NCI-H2196 treated with DMSO at 0.1 percent for 48 hours (cell line): ENCODE results near the gene KIZ.

Experiments
- DNase-seq: peaks from one replicate; lab custom pipeline; 2025; ENCODE audit not compliant: unreplicated experiment; lab: John Stamatoyannopoulos, UW

The KIZ gene

DNA sequence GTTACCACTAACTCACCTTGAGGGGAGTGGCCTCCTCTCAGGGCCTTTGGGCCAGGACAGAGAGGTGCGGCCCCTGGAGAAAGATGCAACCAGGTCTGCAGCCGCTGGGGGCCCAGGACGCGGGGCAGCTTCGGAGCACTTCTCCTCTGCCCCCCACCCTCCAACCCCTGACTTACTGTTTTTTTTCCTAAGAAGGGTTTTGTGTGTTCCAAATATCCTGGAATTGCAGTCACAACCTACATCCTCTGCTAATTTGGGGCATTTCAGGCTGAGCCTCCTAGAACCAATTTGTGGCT lies 21.5 kb upstream of the KIZ start:
- no peak for DNase-seq

GRCh38 chr20:21104921-21105320 lies 21.0 kb upstream of the KIZ start:
- DNase-seq = no peak

- no peak for DNase-seq
Measured at GRCh38 chr20:21105429-21106170, 20.3 kb upstream of the KIZ start.

- DNase-seq = no peak
Measured at GRCh38 chr20:21106171-21107017, 19.5 kb upstream of the KIZ start, which contains the start of gene LINC00237. TSS of gene LINC00237 (minus strand) at chr20:21106358.

GRCh38 chr20:21109144-21109543 lies 16.7 kb upstream of the KIZ start:
- DNase-seq = no peak

DNA sequence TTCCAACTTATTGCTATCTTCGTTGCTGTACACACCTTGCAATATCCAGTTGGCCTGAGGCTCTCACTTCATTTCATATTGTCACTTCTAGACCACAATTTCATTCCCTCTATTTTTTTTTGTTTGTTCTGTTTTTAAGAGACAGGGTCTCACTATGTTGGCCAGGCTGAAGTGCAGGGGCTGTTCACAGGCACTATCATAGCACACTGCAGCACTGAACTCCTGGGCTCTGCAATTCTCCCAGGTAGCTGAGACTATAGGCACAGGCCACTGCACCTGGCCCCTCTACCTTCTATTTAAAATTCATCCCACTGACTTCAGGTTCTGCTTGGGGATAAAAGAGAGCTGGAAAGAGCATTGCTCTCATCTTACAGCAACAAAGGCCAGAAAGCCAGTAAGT lies 15.1 kb upstream of the KIZ start:
- DNase-seq = no peak

GRCh38 chr20:21111416-21111815 lies 14.5 kb upstream of the KIZ start:
- no peak for DNase-seq

DNA sequence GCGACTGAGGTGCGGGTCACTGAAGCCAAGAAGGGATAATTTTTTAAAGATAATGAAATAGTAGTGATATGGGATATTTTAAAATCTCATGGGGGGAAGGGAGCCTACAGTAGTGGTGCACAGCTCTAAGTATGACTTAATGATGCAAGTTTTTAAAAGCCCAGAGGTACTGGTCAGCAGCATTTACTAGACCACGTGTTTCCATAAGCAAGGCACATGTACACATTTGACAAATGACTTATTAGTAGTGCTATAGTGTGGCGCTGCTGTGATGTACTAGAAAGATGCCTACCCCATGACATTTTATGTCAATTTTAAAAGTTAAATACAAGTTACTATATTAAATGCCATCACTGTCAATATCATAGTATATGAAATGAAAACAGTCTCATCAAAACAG lies 12.2 kb upstream of the KIZ start:
- DNase-seq = no peak

DNA sequence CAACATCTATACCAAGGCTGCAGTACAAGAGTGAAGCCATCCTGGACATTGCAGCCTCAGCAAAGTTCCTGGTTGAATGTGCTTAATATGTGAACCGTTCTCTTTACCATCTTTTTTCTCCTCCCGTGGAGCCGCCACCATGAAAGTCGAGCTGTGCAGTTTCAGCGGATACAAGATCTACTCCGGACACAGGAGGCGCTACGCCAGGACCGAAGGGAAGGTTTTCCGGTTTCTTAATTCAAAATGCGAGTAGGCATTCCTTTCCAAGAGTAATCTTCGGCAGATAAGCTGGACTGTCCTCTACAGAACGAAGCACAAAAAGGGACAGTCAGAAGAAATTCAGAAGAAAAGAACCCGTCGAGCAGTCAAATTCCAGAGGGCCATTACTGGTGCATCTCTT lies 11.3 kb upstream of the KIZ start:
- DNase-seq = no peak

- DNase-seq = no peak
Measured at GRCh38 chr20:21117521-21117920, 8.4 kb upstream of the KIZ start.

- DNase-seq = no peak
Measured at GRCh38 chr20:21118138-21118537, 7.7 kb upstream of the KIZ start.

DNA sequence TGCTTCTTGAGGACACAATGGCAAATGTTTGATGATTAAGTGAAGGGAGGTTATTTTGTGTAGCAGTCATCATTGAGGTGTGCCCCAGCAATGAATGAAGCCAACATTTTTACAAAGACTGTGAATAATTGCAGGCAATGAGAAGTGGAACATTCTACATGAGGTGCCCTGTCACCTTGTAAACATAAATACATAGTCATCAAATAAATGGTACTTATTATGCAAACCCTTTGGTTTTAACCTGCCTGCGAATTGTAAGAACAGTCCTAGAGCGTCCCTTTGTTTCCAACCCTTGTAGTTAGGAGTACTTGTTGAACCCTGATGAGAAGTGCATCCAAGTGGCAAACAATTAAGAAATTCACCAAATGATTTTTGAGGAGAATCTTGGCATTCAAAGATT lies 7.1 kb upstream of the KIZ start:
- DNase-seq = no peak

DNA sequence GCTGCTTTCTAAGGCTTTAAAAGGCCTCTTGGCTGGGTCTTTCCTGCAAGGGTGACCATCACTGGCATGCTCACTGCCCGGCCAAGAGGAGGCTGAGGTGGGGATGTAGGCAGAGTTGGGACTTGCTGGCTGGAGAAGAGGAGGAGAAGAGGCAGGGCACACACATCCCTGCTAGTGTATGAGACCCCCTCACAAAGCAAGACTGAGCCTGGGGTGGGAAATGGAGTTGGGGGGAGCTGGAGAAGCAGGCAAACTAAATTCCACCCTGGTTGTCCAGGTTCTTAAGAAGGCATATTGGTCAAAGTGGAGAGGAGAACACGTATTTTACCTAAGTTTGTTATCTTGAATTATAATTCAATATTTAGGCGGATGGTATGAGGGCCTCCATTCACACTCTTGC lies 1.7 kb upstream of the KIZ start:
- DNase-seq = no peak

DNA sequence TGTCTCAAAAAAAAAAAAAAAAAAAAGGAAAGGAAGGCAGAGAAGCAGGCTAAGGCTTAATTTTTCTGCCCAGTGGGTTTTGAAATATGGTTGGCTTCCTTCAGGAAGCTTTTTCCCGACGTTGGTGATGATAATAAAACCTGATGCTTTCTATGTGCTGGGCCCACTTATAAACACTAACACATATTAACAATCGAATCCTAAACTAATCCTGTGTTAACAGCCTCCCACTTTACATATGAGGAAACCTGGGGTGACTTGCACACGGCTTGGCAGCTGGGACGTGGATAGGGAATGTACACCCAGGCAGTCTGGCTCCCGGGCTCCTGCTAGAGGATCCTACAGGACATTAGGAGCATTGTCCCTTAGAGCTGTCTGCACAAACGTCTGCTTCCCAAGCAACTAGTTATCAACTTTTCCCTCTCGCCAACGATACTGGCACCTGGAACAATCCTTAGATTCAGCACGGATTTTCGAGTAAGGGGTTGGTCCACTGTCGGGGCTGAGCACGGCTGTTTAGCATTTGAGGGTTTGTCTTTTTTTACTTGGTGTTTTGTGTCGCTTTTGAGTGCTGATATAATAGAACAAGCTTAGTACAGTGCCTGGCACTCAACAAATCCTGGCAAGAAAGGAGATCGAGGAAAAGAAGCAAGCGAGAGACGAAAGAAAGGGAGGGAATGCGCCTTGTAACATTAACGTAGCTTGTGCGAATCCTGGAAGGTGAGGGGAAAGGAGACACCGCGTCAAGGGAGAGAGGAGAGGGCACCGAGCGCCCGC lies 622 bp upstream of the KIZ start:
- DNase-seq = peak; percentile 6

GRCh38 chr20:21126581-21126870 lies 644 bp downstream of the KIZ start:
- DNase-seq = no peak

DNA sequence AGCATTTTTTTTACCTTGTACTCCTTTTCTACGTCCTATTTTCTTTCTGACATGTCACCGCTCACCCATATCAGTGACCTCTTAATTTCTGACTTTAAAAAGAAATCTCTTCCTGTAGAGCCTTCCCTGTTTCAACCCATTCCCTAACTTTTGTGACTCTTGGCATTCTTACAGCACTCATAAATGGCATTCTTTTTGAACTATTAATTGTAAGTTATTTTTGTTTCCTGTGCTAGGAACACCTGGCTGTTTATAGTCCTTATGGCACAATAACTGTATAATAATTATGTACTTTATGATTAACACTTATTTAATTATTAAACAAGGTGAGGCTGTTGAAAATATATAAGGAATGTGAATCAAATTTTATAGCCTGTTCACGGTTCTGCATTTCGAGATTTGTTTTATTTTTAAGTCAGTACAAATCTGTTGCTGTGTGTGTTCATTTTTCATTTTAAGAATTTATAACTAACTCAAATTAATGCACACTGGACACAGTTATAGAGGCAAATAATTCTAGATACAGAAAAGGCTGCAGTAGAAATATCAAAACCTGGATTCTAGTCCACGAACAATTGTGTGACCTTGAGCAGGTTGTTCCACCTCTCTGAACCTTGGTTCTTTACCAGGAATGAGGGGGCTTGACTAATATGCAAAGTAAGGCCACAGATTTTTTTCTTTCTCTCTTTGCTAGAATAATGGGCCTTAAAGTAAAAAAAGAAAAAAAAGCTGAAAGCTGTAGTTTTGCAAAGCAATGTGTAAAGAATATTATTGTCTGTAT lies 1.5 kb downstream of the KIZ start:
- no peak for DNase-seq

- no peak for DNase-seq
Measured at GRCh38 chr20:21129861-21130260, 4.0 kb downstream of the KIZ start.

GRCh38 chr20:21133404-21133803 lies 7.5 kb downstream of the KIZ start:
- DNase-seq = no peak

GRCh38 chr20:21133917-21134622 lies 8.2 kb downstream of the KIZ start:
- no peak for DNase-seq

DNA sequence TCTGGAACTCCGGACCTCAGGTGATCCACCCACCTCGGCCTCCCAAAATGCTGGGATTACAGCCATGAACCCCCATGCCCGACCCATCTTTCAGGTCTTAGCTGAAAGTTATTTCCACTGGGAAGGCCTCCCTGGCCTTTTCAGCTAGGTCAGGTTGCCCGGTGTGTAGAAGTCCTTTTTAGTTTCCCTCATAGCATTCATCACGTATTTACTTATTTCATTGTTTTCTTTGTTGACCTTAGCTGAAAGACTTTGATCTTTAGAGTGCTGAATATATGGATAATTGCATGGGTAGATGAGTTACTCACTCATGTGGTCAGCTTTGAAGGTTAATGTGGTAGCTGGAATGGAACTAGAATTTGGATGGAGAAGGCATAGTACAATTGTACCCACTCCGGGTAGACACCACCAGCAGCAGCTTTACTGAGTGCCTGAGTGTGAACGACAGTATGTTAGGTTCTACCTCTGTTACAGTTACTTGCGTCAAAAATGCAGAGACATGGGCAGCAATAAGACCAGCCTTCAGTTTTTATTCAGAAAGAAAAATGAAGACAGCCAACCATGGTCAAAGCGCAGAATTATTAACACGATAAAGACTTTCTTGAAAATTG lies 9.1 kb downstream of the KIZ start:
- DNase-seq = no peak
